HG03060 (cell line): ENCODE data around the gene CDC42.

Experiments used
- ATAC-seq: cut with Tn5 transposase; IDR thresholded peaks from one replicate; pipeline ENCODE4 v1.9.1; 2021; ENCODE audit warnings: low read depth, moderate number of reproducible peaks; ENCODE audit not compliant: unreplicated experiment

Gene CDC42

GRCh38 chr1:22104865-22105437 lies 52.4 kb downstream of the CDC42 start:
- ATAC-seq = no peak

DNA sequence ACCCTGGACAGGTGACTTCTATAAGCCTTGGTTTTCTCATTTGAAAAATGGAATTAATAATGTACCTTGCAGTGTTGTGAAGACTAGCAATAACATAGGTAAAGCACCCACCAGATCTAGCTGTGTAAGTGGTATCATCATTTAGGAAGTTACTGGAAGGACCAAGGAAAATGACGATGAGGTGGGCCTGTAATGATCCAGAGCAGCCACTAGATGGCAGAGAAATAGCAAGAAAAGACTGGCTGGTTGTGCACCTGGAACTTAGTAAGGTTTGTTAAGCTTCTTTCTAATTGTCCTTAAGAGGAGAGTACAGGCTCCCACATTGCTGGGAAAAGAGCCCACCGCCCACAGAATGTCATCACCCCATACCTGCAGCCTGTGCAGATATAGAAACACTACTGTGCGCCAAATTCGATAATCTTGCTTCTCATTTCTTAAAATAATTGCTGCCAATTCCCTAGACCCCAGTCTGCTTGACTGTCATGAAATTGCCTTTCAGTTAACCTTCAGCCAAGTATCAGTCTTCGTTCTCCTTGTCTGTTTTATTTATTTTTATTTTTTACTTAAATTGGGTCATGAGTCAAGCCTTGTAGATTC lies 53.2 kb downstream of the CDC42 start:
- ATAC-seq = no peak

- no peak for ATAC-seq
Observed at GRCh38 chr1:22107126-22107525, 54.6 kb downstream of the CDC42 start.

DNA sequence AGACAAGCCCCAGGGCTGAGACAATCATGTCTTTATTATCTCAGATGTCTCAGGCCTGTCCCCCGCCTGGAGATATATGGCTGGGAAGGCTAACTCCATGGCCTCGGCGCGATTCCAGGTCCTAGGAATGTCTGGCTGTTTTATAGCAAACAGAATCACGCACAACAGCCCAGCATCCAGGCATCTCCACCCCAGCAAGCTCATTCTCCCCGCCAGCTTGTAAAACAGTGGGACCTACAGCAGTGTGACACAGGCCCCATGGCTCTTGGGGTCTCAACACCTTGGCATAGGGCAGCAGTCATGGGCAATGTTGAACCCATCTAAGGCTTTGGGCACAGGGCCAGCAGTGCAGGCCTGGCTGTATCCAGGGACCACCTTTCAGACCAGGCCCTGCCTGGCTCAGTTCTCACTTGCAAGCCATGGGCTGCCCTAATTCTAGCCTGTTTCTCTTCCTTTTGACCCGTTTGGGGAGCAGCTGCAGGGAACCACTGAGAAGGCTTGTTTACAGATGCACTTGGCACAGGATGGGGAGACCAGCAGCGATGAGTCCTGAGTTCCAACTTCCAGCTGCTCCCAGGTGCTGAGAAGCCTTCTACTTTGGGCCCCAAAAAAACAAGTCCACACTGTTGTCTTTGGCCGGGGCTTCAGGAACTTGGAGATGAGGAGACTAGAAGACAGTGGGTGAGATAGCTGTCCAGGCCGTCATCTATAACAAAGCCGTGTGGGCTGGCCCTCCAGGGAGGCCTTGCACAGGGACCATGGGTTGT lies 56.0 kb downstream of the CDC42 start:
- no peak for ATAC-seq

GRCh38 chr1:22110016-22110415 lies 57.5 kb downstream of the CDC42 start:
- no peak for ATAC-seq

DNA sequence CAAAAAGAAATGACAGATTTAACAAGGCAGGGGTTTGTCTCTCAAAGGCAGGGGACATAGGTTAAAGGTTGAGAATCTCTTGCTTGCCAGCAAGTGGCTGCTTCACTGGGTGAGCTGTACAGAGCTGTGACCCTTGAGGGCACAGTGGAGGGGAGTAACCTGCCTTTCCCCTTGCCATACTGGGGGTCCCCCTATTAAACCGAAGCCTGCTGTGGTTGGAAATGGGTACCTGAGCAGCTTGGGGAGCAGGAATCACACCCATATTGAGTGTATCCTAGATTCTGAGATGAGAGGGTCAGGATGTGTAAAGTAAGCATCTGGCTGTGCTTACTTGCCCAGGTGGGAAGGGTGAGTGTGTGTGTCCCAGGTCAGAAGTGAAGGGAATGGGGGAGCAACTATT lies 58.6 kb downstream of the CDC42 start:
- ATAC-seq = no peak

DNA sequence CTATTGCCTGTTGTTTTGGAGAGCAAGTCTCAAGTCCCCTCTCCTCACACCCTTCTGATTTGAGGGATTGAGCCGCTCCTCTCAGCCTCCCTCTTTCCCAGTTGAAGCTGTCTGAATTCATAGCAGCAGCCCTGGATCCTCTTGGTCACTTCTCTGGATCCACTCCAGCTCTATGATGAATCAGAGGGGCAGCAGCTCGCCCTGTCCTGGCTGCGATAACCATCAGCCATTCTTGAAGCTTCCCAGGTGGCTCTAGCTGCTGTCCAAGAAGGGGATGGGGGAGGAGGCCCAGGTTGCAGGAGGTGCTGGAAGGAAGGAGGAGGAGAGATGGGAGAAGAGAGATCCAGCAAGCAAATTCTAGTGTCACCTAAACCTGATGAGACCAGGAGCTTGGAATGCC lies 59.1 kb downstream of the CDC42 start:
- no peak for ATAC-seq

DNA sequence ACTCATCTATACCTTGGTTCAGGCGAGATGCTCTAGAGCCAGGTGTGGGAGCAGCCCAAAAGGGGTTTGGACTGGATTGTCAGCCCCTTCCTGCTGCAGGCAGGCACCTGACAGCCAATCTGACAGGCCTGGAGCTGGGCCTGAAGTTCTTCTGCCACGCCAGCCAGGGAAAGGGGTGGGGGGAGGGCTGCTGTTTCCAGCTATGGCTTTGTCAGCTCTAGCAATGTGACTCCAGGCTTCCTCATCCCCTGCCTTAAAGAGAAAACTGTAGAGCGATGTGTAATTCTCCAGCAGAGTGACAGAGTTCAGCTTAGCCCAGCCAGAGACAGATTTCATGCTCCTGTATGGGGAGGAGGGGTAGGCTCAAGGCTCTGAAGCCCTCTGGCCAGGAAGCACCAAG lies 60.0 kb downstream of the CDC42 start:
- ATAC-seq = no peak

GRCh38 chr1:22114083-22115012 lies 61.8 kb downstream of the CDC42 start:
- ATAC-seq = no peak

DNA sequence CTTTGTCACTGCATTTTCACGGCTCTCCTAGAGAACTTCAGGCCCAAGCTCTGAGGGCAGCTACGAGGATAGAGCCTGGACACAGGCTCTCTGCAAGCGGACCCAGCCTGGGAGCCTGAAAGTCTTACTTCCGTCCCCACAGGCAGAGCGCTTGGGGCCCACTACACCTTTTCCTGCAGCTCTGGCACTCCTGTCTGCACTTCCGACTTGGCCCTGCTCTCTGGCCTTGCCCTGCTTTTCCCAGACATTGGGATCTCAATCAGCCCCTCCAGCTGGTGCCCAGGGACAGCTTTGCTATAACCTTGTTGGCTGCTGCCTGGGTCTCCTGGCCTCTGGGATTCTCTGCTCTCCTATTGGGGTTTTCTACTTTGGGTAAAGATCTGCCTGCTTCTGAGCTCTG lies 62.8 kb downstream of the CDC42 start:
- ATAC-seq = no peak

DNA sequence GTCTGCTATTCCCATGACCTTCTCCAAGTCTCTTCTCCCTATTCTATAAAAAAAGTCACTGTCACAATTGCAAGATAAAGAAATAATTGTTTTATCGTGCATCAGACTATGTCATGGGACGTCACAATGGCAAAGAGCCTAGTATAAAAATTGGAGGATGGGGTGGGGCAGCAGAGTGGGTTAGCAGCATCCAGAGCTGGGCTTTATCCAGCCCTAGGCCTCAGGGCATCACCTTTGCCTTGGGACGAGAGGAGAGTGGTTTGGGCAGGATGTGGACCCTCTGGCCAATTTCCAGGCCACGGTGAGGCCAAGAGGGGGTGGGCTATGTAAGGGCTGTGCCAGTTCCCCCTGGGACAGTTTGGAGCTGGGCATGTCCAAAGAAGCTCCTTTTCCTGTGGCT lies 64.7 kb downstream of the CDC42 start:
- ATAC-seq = no peak

GRCh38 chr1:22117851-22118250 lies 65.3 kb downstream of the CDC42 start:
- no peak for ATAC-seq

DNA sequence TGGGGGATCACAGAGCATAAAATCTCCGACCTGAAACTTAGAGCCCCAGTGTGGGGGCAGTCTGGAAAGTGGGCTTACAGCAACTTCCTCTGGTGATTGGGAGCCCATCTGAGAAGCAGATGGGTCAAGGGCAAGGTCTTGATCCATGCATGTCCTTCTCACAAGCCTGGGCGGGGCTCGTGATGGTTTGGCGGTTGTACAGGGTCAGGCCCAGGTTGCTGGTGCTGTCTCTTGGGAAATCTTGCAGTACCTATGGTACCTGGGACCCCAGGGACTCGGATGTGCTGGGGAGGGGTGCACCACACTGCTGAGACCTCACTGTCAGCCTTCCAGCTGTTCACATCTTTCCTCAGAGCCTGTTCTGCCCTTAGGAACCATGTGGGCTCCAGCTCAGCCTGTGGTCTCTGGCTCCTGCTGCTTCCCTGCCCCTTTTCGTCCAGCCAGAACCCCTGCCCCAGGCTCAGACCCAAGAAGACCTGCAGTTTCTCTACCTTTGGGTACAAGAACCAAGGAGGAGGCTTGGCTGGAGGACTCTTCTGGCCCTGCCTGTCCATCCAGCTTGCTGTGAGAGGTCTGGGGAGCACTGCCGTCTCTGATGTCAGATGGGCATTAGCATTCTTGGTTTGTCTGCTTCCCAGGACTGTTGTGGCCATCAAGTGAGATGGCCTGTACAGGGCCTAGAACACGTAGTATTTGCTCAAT lies 65.9 kb downstream of the CDC42 start:
- no peak for ATAC-seq

- ATAC-seq = no peak
Observed at GRCh38 chr1:22119626-22120468, 67.3 kb downstream of the CDC42 start.

DNA sequence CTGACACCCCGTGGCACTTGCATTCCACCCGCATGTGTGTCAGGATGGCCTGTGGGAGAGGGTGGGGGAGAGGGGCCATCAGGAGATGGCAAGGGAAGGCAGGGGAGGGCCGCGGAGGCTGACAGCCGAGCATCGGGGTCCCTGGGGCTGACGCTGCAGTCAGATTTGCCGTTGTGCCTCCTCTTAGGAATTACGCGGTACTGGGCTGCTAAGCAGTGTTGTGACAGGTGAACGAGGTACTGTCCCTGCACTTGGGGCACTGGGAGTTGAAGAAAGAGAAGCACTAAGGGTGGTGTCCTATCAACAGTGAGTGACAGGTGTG lies 67.9 kb downstream of the CDC42 start:
- ATAC-seq = no peak

GRCh38 chr1:22121421-22121911 lies 69.0 kb downstream of the CDC42 start:
- no peak for ATAC-seq

GRCh38 chr1:22122273-22123070 lies 70.0 kb downstream of the CDC42 start:
- no peak for ATAC-seq

DNA sequence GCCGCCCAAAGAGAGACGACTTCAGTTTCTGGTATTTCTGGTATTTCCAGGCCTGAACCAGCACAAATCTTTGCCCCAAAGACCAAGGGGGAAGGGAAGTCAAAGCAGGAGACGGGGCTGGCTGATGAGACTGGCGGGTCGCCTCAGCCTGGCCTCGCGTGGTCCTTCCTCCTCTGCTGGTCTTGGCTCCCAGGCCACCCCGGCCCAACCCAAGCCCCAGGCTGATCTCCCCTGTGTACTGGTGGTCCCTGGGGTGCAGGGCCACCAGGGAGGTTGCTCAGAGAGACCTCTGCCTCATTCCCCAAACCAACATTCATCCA lies 70.5 kb downstream of the CDC42 start:
- no peak for ATAC-seq

- ATAC-seq = no peak
Observed at GRCh38 chr1:22123901-22124404, 71.4 kb downstream of the CDC42 start.
